Uterus (tissue), 4 donors: ENCODE measurements around the gene MARK2. TPM values are rescaled to one million over a fixed set of nuclear protein-coding genes. Genes with fewer than 3 reads are reported as not detected.

ENCODE experiments used
- DNase-seq, 2 donors: peaks; one replicate each; pipeline ENCODE4 v3.0.0-alpha.2; 2019 to 2020
- H3K27ac ChIP-seq, 2 donors: fragments of 200-600 bp; sonication (generic); 1 replicate in 1 of 2; 2 replicates in 1 of 2; pipeline ENCODE4 v1.5.1; 2016 to 2018
- H3K27me3 ChIP-seq, 2 donors: fragments of 200-600 bp; sonication (generic); one replicate each; pipeline ENCODE4 v1.5.1; 2018 to 2019; ENCODE audit warnings: control low read depth in 1 of 2
- H3K36me3 ChIP-seq, 2 donors: fragments of 200-600 bp; sonication (generic); one replicate each; pipeline ENCODE4 v1.5.1; 2019; ENCODE audit warnings: control low read depth in 1 of 2
- H3K4me1 ChIP-seq, 2 donors: fragments of 200-600 bp; sonication (generic); one replicate each; pipeline ENCODE4 v1.5.1; 2018 to 2019; ENCODE audit warnings: control low read depth in 1 of 2
- H3K4me3 ChIP-seq, 2 donors: fragments of 200-600 bp; sonication (generic); 1 replicate in 1 of 2; 2 replicates in 1 of 2; pipeline ENCODE4 v1.5.1; 2018 to 2019; ENCODE audit warnings: mild to moderate bottlenecking in 1 of 2
- H3K9me3 ChIP-seq, 2 donors: fragments of 200-600 bp; sonication (generic); one replicate each; pipeline ENCODE4 v1.5.1; 2019; ENCODE audit warnings: control low read depth in 1 of 2
- POLR2A ChIP-seq, 2 donors: fragments of 450-650 bp; IDR thresholded peaks; one replicate each; pipeline ENCODE4 v1.6.1; 2016; ENCODE audit warnings: antibody characterized with exemption in 2 of 2, mild to moderate bottlenecking in 1 of 2, moderate library complexity in 1 of 2
- intact Hi-C: fragments of 100-400 bp; cut with DNase I; formaldehyde crosslinking; loops from one replicate; pipeline ENCODE4 v1.15.1; 2023; ENCODE audit warnings: low total_unique reads
- total RNA-seq, 4 donors: library from RNA; depleted of rRNA in 3 of 4; stranded (reverse); fragments of >200 nt in 3 of 4; gene quantifications; one replicate each; pipeline versions ENCODE4 v1.1.0 to v1.2.4, GENCODE V29; 2014 to 2023
- TF ChIP-seq, protein P1 (sequence below), 4 experiments: fragments of 200-600 bp in 2 of 4; fragments of 450-650 bp in 2 of 4; sonication (generic) in 2 of 4; IDR thresholded peaks; one replicate each; pipeline ENCODE4 v1.5.1; 2016 to 2019; ENCODE audit warnings: antibody characterized with exemption in 4 of 4, mild to moderate bottlenecking in 2 of 4, moderate library complexity in 1 of 4
- donor health status: DM: yes; HTN: yes; CAD: no.

MARK2 gene
- total RNA-seq, 4 donors from 2014 or later: 6.9 to 36.5 (median 17.7) TPM

DNA sequence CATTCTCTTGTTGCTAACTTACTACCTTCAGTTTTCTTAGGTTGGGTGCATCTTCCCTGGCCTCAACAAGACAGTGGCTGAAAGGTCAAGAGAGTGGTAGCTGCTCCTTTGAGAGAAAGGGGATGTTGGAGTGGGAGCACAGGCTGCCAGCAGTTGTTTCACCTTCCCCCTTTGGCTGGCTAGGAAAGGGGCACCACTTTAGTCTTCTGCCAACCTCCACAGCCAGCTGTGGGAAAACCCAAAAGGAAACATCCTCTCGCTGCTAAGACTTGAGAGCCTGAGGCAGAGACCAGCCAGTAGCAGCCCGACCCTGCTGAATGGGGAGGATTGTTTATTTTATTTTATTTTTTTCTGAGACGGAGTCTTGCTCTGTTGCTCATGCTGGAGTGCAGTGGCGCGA lies 34.4 kb downstream of the MARK2 start:
- Histone ChIP-seq H3K36me3 (no peaks in the 10 kb centered on the region), H3K9me3 (no peaks in the 10 kb centered on the region), H3K27me3 (no peaks in the 10 kb centered on the region), H3K27ac (peak overlapping the region in 1 of 2 donors; percentile 46), H3K4me1 (peaks cover 18 to 30% of the 10 kb centered on the region in 2 donors), H3K4me3 (no peak overlapping the region)
- no peak for DNase-seq
- no peak for TF ChIP-seq POLR2A (IDR thresholded peaks at IDR 0.05)
- TF ChIP-seq, protein P1, sequence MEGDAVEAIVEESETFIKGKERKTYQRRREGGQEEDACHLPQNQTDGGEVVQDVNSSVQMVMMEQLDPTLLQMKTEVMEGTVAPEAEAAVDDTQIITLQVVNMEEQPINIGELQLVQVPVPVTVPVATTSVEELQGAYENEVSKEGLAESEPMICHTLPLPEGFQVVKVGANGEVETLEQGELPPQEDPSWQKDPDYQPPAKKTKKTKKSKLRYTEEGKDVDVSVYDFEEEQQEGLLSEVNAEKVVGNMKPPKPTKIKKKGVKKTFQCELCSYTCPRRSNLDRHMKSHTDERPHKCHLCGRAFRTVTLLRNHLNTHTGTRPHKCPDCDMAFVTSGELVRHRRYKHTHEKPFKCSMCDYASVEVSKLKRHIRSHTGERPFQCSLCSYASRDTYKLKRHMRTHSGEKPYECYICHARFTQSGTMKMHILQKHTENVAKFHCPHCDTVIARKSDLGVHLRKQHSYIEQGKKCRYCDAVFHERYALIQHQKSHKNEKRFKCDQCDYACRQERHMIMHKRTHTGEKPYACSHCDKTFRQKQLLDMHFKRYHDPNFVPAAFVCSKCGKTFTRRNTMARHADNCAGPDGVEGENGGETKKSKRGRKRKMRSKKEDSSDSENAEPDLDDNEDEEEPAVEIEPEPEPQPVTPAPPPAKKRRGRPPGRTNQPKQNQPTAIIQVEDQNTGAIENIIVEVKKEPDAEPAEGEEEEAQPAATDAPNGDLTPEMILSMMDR (IDR thresholded peaks at IDR 0.05): no peak
- intact Hi-C loops: no loop called here

DNA sequence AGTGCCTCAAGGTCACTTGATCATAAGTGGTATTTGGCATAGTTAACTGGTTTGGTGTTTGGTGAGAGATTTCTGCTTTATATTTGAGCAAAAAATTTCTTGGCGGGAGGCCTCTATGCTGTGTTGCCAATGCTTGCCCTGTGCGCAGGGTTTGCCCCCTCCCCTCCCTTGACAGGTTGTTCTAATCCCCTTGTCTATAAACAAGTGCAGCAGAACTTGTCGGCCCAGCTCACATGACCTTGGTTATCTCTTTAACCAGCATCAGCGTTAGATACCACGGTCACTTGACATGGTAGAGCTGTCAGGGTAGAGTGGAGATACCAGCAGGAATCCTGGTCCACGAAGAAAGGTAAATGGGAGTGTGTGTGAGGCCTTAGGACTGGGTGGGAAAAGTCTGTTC lies 35.6 kb downstream of the MARK2 start:
- DNase-seq: no peak
- no peaks in the 10 kb centered on the region for H3K9me3 ChIP-seq
- H3K4me3 ChIP-seq: no peak overlapping the region
- peaks cover 18 to 22% of the 10 kb centered on the region in 2 donors for H3K4me1 ChIP-seq
- H3K36me3 ChIP-seq: no peaks in the 10 kb centered on the region
- no peaks in the 10 kb centered on the region for H3K27me3 ChIP-seq
- no peak overlapping the region for H3K27ac ChIP-seq
- no peak for TF ChIP-seq POLR2A (IDR thresholded peaks at IDR 0.05)
- TF ChIP-seq, protein P1 (IDR thresholded peaks at IDR 0.05): no peak
- intact Hi-C loops: no loop called here

DNA sequence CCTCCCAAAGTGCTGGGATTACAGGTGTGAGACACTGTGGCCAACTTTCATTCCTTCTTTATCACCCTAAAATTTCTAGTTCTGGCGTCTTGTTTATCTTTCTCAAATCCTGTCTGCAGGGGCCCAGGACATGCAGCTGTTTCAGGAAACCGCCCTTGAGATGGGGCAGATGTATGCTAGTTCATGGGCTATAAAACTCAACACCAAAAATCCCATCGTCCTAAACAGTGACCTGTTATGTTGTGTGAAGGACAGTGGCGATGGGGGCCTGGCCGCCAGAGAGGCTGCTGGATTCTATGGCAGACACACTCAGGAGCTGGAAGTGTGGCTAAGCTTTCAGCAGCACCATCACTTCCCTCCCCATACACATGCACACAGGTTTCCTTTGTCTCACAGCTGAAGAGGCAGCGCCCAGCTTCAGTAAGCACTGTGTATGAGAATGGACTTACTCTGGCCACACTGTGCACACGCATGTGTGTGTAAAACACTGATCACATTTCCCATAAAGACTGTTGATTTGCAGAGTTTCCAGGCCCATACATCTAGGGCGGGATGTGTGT lies 36.7 kb downstream of the MARK2 start:
- H3K9me3 ChIP-seq: no peaks in the 10 kb centered on the region
- intact Hi-C loops: no loop called here
- H3K4me3 ChIP-seq: no peak overlapping the region
- peaks cover 18 to 19% of the 10 kb centered on the region in 2 donors for H3K4me1 ChIP-seq
- H3K36me3 ChIP-seq: no peaks in the 10 kb centered on the region
- H3K27me3 ChIP-seq: no peaks in the 10 kb centered on the region
- H3K27ac ChIP-seq: no peak overlapping the region
- no peak for TF ChIP-seq POLR2A (IDR thresholded peaks at IDR 0.05)
- TF ChIP-seq, protein P1 (IDR thresholded peaks at IDR 0.05): no peak
- DNase-seq: no peak

DNA sequence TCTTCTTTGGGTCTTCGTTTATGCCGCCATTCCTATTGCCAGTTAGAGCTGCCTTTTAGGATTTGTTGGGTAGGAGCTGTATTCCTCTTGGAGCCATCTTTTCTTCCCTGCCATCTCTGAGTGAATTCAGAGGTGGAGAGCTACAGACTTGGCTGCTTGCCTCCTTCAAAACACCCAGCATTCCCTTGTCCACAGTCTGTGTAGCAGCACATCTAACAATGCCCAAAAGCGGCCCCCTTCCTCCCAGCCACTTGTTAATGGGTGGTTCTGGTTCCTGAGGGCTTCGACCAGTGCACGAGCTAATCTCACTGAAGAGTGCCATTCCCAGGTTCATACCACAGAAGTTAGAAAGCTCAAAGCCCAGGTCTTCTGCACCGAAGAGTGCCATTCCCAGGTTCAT lies 37.7 kb downstream of the MARK2 start:
- no peak for DNase-seq
- Histone ChIP-seq H3K4me1 (peaks cover 18 to 19% of the 10 kb centered on the region in 2 donors), H3K27ac (no peak overlapping the region), H3K36me3 (no peaks in the 10 kb centered on the region), H3K27me3 (no peaks in the 10 kb centered on the region), H3K4me3 (no peak overlapping the region), H3K9me3 (no peaks in the 10 kb centered on the region)
- intact Hi-C loops: no loop called here
- TF ChIP-seq POLR2A (IDR thresholded peaks at IDR 0.05): no peak
- TF ChIP-seq, protein P1 (IDR thresholded peaks at IDR 0.05): no peak

DNA sequence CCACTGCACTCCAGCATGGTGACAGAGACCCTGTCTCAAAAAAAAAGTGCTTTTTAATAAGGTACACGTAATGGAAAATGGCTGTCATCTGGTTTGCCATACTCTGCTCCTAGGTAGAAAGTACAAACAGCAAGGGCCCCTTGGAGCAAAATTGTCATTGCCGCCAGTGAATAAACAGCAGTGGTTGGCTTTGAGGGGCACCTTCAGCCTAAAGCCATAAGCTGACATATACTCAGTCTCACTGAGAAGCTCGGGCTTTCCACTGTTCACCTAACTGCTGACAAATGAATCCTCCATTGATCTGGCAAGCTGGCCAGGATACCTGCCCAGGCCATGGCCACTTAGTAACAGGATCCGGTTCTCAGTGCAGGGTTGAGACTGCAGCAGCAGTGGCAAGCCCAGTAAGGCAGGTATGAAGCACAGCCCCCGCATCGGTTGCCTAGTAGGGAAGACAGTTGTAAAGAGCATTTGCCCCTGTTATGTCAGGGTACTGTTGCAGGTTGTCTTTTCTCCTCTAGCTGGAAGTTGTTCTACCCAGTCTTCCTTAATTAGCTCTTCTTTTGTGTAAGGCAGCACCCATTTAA lies 38.8 kb downstream of the MARK2 start:
- Histone ChIP-seq H3K27me3 (no peaks in the 10 kb centered on the region), H3K4me3 (no peak overlapping the region), H3K4me1 (peaks cover 11 to 13% of the 10 kb centered on the region in 2 donors), H3K9me3 (no peaks in the 10 kb centered on the region), H3K36me3 (no peaks in the 10 kb centered on the region), H3K27ac (no peak overlapping the region)
- TF ChIP-seq, protein P1 (IDR thresholded peaks at IDR 0.05): no peak
- no peak for TF ChIP-seq POLR2A (IDR thresholded peaks at IDR 0.05)
- intact Hi-C loops: no loop called here
- DNase-seq: no peak
